ENCODE measurements around the gene MRPS30.
"Not testable (repeated sequence)": the region's sequence is repeated elsewhere in the genome, so short reads cannot be mapped to it uniquely, and the experiment has no call there.

The MRPS30 gene

GRCh38 chr5:44787731-44788130 is 21.0 kb upstream of the MRPS30 start:
- TF ChIP-seq ISL1 (CRISPR knock-in tag; IDR thresholded peaks at IDR 0.05) (no peak), CREB5 (CRISPR knock-in tag; IDR thresholded peaks at IDR 0.05; ENCODE audit: low read depth) (no peak), OSR1 (CRISPR knock-in tag; IDR thresholded peaks at IDR 0.05) (no peak), PPARA (CRISPR knock-in tag; IDR thresholded peaks at IDR 0.05; ENCODE audit: borderline replicate concordance) (no peak), ZNF565 (CRISPR knock-in tag; conservative IDR thresholded peaks at IDR 0.05; ENCODE audit: low read depth) (no peak), ZFP3 (CRISPR knock-in tag; IDR thresholded peaks at IDR 0.05) (no peak), ZC3H10 (CRISPR knock-in tag; IDR thresholded peaks at IDR 0.05) (no peak), SNAI2 (CRISPR knock-in tag; IDR thresholded peaks at IDR 0.05) (no peak), TCF4 (CRISPR knock-in tag; IDR thresholded peaks at IDR 0.05; ENCODE audit: borderline replicate concordance) (no peak), ESRRG (CRISPR knock-in tag; IDR thresholded peaks at IDR 0.05) (no peak), ZFP30 (CRISPR knock-in tag; IDR thresholded peaks at IDR 0.05) (no peak), RARB (CRISPR knock-in tag; IDR thresholded peaks at IDR 0.05) (no peak), POU6F1 (CRISPR knock-in tag; IDR thresholded peaks at IDR 0.05; ENCODE audit: borderline replicate concordance, low read depth) (no peak), GLIS3 (CRISPR knock-in tag; IDR thresholded peaks at IDR 0.05) (no peak)
- ATAC-seq: no peak

GRCh38 chr5:44789372-44789995 is 19.3 kb upstream of the MRPS30 start:
- ATAC-seq: not testable (repeated sequence)

GRCh38 chr5:44792031-44792673 is 16.6 kb upstream of the MRPS30 start:
- ATAC-seq: not testable (repeated sequence)
- TF ChIP-seq TCF4 (CRISPR knock-in tag; IDR thresholded peaks at IDR 0.05; ENCODE audit: borderline replicate concordance): peak; percentile 44; the same call in 1 of the 2 replicates

- no peak for ATAC-seq
- TF ChIP-seq ARNTL (CRISPR knock-in tag; IDR thresholded peaks at IDR 0.05; ENCODE audit: borderline replicate concordance, low read depth): no peak
- TF ChIP-seq ZNF70 (CRISPR knock-in tag; IDR thresholded peaks at IDR 0.05): no peak
- TF ChIP-seq ZNF8 (CRISPR knock-in tag; IDR thresholded peaks at IDR 0.05): no peak
- no peak for TF ChIP-seq ZFP30 (CRISPR knock-in tag; IDR thresholded peaks at IDR 0.05)
- TF ChIP-seq ZC3H10 (CRISPR knock-in tag; IDR thresholded peaks at IDR 0.05): no peak
- TF ChIP-seq BACH2 (CRISPR knock-in tag; IDR thresholded peaks at IDR 0.05; ENCODE audit: borderline replicate concordance): no peak
- TF ChIP-seq TOX (CRISPR knock-in tag; IDR thresholded peaks at IDR 0.05; ENCODE audit: borderline replicate concordance): no peak
- TF ChIP-seq PPARA (CRISPR knock-in tag; IDR thresholded peaks at IDR 0.05; ENCODE audit: borderline replicate concordance): no peak
- no peak for TF ChIP-seq TSHZ2 (CRISPR knock-in tag; IDR thresholded peaks at IDR 0.05)
- TF ChIP-seq CREB5 (CRISPR knock-in tag; IDR thresholded peaks at IDR 0.05; ENCODE audit: low read depth): no peak
- no peak for TF ChIP-seq OSR1 (CRISPR knock-in tag; IDR thresholded peaks at IDR 0.05)
- TF ChIP-seq SNAI2 (CRISPR knock-in tag; IDR thresholded peaks at IDR 0.05): no peak
- TF ChIP-seq POU6F1 (CRISPR knock-in tag; IDR thresholded peaks at IDR 0.05; ENCODE audit: borderline replicate concordance, low read depth): no peak
- TF ChIP-seq RARB (CRISPR knock-in tag; IDR thresholded peaks at IDR 0.05): no peak
- TF ChIP-seq ZFP3 (CRISPR knock-in tag; IDR thresholded peaks at IDR 0.05): no peak
- TF ChIP-seq GLIS3 (CRISPR knock-in tag; IDR thresholded peaks at IDR 0.05): no peak
- no peak for TF ChIP-seq ZNF565 (CRISPR knock-in tag; conservative IDR thresholded peaks at IDR 0.05; ENCODE audit: low read depth)
These were observed 14.4 kb upstream of the MRPS30 start for GRCh38 chr5:44794371-44794770.

Measured in SK-N-SH treated with all-trans-retinoic acid at 6 μM for 48 hours (cell line).